SKM-1 treated with dmso at 0.1 percent for 144 hours (cell line): ENCODE measurements around the gene STN1.
A peak's percentile ranks its signal among the peaks of the same experiment; 100 is the strongest.

ENCODE experiments used
- DNase-seq: peaks from one replicate; lab custom pipeline; 2025; ENCODE audit not compliant: unreplicated experiment; lab: John Stamatoyannopoulos, UW

The STN1 gene

DNA sequence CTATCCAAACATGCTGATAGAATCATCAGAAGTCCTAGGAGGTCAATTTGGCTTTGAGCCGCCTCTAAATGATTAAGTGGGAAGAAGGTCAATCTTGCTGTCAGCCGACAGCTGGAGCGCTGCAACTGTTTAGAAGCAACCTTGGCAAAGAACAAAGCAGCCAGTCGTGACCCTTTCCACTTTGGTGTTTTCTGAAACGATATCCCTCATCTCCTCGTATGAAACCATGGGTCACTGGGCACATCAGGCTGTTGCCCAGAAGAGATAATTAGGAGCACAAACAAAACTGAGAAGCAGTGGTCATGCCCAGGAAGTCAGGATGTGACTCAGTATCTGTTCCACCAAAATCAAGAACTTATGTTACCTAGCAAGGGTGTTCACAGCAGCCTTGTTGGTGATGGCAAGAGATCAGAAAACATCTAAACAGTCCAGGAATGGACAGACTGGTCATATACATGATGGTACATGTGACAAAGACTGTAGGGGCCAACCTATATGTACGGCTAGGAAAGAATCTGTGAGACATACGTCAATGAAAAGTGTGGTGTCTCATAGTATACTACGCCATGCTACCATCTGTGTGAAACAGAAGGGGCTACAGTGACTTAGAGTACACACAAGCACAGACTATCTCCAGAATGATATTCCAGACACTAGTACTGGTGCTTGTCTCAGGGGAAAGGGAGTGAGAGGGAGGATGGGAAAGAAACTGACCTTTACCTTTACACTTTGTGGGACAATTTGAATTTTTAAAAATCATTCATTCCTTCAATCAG, 22.4 kb downstream of the STN1 start:
- no peak for DNase-seq

DNA sequence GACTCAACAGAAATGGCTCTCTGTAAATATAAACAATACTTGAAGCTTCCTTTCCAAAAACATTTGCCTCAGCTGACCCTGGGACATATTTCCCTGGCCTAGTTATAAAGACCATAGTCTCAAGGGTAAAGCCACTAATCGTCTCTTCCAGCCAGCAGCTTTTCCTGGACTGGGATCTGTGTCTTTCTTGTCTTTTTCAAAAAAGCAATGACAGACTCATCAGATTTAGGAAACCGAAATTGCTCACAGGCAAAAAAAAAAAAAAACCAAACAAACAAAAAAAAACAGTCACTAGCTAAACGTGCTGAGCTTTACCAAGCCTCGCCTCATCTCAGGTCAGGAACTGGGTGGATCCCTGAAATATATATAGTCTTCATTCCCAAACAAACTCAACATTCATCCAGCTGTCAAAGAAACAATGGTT, 23.5 kb downstream of the STN1 start:
- no peak for DNase-seq

DNA sequence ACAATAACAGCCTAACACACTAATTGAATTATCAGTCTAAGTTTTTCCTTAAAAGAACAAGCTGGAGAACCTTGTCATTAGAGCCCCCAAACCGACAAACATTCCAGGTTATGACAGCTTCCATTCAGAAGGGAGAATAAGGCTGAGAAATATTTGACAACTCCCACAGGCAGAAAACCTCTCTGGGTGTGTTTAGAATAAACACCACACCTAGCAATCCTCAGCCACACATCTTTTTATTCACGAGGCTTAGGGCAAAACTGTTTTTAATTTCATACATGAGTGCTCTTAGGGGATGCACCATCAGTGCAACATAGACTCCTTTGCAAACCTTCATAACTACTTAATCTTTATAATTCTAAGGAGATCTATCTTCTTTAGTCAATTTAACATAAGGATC, 24.2 kb downstream of the STN1 start:
- no peak for DNase-seq

DNA sequence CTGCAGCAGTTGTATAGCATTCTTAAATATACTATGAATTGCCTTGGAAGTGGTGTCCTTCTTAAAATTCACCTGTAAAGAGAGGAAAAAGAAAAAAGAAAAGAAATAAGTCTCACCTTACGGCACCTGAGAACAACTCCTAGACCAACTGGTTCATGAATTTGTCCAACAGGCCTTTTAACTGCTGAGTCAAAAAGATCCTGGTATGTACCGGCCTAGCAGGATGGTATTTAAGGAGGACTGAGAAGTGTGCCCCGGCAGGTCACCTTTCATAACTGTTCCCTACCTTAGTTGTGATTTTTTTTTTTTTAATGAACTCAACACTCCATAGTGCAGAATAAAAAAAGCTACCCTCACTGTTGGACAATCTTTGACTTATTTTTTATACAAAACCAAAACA, 25.8 kb downstream of the STN1 start:
- no peak for DNase-seq

DNA sequence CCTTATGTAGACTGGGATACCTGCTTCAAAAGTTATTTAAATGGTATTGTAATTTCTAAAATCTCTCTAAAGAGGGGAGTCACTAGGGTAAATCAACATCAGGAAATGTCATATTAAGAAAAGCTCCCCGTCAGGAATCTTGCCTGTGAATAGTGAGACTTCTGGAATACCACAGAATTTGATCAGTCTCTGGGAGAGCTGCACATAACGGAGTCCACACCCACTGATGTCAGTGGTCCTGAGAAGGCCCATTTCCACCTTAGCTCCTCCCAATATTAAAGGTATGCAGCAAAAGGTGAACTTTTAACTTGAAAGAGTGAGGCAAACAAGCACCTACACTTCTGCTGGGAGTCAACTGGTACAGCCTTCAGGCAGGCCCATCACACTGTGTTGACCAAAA, 27.3 kb downstream of the STN1 start:
- DNase-seq, result no peak

DNA sequence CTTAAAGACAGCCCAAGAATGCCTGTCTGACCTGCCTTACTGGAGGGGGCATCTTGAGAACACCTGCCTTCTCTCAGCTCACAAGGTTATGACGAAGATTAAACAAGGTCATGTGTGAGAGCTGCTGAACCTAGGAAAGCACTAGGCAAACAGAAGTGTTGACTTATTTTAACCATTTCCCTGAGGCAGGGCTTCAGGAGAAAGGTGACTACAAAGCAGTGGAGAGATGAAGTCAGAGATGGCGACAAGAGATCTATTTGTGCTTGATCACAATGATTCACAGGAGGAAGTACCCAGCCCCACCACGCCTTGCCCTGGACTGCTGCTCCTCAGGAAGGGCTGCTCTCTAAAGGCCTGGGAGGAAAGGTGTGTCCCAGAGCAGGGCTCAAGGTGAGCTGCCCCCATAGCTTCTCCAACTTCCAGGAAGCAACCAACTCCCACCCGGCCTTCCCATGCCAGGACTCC, 27.8 kb downstream of the STN1 start:
- no peak for DNase-seq

DNA sequence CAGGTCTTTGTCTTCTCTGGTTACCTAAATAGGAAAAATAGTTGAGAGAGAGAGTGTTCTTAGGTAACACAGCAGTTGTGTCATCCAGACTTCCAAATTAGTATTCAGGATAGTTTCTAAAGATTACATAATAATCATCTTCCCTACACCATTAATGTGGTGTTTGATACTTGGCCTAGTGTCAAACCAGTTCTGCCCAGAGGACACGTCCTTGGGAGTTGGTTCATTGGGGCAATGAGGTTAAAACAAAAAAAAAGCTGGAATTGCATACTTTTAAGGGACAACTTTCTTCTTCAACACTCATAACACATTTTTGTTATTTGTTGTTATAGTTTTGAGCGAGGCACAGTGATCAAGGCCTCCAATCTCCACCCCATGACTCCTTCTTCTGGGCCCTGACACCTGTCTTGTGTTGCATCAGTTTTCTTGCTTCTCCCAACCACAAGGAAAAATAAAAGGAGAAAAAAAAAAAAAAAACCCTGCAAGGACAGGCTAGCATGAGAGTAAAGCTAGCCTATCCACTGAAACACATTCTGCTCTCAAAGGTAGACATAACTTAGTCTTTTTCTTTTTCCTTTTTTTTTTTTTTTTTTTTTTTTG, 28.8 kb downstream of the STN1 start:
- DNase-seq, result no peak

DNA sequence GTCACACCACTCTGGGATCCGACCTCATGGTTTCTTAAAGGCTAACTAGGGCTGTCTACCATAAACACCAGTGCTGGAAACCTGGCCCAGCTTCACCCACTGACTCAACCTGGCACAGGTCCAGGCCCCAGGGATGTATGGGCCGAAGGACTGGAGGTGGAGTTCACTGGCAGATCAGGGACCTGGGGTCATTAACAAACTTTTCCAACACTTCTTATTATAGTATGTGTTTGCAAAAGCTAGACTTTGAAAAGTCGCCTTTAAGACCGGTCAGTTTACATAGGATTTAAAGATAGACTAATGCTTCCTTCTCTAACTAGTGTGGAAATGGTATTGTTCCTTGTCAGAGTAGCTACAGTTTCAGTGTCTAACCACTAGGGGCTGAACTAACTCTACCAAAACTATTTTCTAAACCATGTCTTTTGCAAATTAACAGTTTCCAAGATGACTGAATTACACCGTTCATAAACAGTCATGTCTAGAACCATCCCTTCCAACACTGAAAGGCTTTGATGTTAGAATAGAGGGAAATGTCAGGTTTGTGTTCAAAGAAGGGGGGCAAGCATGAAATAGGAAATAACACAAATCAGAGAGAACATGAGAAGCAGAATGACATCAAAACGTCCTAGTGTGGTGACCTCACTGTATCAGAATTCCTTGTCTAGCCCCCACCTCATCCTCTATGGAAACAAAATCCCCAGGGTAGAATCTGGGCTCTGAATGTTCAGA, 29.7 kb downstream of the STN1 start:
- DNase-seq, result peak; percentile 69

DNA sequence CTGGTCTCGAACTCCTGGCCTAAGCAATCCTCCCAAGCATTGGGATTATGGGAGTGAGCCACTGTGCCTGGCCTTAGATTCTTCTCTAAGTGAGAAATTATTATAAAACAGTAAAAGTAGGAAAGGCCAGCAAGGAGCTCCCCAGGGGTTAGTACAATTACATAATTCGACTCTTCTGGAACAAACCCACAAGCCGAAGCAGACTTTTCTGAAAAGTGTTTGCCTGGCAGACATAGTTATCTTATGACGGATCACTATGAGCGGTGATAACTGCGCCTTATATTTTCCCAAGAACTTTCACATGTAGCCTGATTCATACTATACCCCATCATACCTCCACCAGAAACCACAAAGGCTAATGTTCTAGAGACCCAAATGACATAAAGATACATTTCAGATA, 32.4 kb downstream of the STN1 start:
- no peak for DNase-seq

DNA sequence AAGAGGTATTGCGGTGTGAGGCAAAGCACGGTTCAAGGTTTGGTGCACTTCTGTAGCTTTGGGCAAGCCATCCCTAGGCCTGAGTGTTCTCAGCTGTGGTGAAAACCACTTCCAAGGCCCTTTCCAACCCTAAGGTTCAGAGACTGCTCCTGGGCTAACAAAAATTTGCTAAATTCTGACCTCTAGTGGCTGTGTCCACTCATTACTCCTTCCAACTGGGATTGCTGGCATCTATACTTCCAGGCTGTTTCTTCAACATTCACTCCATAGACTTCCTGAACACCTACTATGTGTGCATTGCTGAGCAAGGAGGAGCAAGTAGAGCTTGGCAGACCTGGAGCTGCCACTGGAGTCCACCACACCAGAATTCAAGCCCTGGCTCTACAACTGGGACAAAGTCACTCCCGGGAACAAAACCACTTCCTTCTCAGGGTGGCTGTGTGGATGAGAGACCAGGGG, 33.3 kb downstream of the STN1 start:
- peak; percentile 44 for DNase-seq

DNA sequence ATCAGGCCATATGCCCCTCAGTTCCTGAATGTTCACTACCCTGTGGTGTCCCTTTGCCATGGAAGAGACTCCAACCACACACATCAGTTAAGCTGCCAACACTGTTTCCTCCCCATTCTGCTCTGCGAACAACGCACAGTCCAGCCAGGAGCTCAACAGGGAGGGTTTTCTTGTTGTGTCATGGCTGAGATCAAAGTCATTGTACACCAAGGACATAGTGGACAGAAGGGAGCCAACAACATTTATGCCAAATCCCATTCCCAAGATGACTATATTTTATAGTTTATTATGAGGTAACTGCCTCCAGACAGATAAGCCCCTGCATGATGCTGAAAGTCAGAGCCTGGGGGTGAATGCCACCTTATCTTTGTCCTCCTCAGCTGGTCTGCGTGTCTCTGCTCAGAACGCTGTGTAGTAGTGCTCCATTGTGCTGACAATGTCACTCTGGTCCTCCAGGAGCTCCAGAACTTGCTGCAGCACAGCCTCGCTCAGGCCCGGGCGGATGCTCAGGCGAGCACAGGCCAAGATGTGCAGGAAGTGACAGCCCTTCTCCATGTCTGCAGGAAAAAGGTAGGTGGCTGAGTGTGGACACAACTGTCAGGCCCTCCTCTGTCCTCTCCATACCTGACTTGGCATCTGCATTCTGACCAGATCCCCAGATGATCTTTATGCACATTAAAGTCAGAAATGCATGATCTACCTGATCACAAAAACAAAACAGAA, 35.5 kb downstream of the STN1 start:
- DNase-seq, result no peak

DNA sequence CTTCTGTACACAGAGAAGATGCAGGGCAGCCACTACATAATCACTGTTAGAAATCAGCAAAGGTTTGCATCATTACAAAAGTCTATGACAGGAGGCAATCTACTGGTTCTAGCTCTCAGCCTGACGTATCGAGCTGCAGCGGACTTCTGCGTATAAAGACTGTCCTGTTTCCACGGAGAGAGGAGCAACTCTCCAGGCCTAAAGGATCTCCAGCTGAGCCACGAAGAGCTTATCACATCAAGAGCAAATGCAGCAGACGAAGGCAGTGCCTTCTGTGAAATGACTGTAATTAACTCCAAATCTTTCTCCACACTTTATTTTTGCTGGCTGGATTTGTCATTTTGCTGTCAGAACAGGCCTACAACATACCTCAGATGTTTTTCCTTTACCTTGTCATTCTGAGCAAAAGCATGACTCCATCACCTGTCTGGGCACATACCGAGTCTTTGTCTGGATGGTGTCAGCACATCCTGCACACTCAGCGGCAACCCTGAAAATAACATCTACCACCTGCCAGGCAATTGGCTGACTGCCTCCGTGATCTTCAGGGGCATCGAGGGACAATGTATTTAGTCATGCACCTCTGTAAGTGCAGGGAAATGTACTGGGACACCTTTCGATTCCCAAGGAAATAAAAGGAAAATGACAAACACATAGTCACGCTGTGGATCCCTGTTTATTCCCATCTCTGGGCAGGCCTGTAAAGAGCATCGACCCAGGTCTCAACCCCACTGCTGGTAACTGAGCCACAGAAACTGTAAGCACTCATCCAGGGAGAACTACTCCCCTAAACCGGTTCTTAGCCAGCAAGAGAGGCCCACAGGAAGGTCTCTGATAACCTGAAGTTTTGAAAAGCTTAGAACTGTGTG, 36.3 kb downstream of the STN1 start:
- no peak for DNase-seq

DNA sequence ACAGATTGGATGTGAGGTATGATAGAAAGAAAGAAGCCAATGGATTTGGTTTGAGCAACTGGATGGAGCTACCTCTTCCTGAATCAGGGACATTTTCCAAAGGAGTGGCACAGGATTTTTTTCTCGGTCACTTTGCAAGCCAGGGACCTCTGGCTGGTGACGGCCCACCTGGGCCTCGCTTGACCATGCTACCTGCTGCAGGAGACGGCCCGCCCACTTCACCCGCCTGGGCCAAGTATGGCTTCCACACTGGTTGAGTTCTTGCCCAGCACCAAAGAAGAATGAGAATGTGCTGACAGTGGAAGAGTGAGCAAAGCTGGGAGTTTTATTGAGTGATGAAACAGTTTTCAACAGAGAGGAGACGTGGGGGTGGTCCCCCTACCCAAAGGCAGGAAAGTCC, 38.2 kb downstream of the STN1 start:
- DNase-seq, result no peak

DNA sequence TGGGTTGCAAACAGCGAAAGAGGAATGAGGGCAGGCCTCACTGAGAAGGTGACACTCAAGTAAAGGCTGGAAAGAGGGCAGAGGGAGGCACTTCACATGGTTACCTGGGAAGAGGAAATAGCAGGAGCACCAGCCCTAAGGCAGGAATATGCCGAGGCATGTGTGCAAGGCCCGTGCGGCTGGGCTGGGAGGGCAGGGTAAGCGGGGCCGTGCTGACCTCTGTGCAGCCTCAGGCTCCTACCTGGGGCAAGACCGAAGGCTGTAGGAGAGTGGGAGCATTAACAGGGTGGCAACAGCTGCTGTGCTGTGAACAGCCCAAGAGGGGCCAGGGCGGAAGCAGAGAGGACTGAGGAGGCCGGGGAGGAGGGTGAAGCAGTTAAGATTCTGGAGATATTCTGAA, 38.6 kb downstream of the STN1 start:
- no peak for DNase-seq

DNA sequence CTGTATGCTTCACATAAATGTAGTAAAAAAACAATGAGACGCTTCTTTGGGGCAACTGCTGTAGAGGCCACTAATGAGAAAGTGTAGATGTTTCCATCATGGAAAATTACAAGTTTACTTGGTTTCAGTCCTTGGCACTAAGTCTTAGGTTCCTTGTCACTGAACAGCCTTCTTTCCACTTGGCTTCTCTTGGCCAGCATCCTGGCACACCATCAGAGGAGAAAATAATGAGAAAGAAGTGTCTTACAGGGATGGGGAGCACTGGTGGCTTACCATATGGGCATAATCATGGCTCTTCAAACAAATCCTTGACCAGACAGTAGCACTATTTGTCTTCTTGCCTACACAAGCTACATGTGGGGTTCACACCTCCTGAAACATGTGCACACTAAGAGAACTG, 40.1 kb downstream of the STN1 start:
- no peak for DNase-seq

DNA sequence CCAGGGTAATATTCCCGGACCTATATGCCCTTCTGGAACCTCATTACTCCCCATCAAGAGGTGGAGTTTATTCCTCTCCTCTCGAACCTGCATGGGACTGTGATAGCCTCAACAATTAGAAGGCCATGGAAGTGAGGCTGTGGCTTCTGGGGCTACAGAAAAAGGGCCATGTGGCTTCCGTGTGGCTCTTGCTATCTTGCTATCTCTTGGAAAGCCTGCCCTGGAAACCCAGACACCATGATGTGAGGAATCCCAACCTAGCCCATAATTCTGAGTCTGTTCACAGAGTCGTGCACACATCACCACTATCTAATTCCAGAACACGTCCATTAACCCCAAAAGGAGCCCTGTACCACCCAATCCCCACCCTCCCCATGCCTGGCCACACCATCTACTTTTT, 41.8 kb downstream of the STN1 start:
- no peak for DNase-seq

DNA sequence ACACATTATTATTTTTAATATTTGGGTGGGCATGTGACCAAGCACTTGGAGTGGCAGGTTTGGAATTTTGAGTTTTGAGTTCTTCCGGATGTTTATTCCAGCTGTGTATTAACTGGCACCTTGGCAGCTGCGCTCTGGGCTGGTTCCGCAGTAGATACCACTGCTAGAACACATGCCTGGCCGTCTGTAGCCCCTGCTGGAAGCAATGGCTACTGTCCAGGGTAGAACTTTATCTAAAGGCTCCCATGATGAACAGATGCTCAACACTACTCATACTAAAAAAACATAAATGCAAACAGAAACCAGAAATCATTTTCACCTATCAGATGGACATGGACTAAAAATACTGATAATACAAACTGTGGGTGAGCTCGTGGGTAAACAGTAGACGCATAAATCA, 43.3 kb downstream of the STN1 start:
- DNase-seq, result no peak

DNA sequence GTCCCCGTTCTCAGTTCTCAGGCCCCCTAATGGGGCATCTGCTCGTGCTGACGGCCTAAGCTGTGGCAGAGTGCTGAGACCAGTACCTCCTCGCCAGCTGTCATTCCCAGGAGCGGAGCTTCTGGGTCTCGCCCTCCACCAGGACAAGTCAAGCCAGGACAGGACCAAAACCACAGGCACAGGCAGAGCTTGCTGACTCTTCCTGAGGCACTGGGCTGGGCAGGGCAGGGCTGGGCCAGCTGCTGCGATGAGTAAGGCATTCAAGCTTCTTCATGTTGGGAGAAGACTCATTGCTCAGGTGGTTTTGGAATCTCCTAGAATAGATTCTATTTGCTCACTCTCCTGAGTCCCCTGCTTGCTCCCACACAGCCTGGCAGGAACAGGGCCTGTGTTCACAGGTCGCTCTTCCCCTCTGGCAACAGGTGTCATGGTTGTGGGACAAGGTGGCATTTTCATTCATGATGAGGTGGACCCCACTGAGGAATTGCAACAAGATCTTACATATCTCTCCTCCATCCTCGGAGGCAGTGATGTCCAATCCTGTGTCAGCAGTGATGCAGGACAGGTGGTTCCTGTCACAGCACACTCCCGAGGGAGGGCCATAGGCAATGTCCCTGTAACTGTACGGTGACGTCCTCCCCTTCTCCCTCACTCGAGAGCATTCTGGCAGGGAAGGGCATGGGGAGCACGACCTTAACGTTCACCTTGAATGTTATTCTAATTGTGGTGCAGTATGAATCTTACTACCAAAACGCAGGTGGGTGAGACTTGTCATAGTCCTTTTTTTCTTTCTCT, 45.6 kb downstream of the STN1 start:
- DNase-seq, result no peak

DNA sequence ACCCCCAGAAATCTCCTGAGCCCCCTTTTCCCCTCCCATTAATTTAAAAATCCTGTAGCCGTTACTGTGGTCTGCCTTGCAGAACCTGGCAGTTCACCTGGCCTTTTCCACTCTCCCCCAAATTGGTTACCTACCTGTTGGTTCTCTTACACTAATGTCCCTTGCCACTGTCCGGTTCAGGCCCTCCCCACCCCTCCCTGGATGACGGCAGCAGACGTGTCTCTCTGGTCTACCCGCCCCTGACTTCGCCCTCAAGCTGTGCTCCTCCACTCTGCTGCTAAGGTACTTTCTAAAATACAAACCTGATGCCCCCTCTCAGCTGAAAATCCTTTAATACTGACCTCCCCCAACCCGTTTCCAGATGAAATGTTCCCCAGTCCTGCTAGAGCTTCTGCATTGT, 47.0 kb downstream of the STN1 start:
- DNase-seq, result no peak

DNA sequence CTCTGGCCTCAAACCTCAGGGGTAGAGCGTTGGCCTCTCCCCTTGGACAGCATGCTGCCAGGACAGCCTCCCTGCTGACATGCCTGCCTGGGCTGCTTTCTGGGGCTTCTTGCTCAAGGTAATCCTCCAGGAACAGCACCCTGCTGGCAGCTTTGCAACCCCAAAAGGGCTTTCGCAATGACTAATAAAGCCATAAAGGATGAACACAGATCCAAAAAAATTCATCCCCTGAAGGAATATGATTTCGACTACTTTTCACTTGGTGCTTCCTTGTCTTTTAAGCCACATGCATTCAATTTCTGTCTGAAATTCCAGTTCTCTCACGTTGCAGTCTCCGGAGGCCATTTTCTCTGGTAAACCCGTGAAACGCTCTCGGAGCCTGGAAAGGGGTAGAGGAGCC, 47.5 kb downstream of the STN1 start:
- no peak for DNase-seq
